ENCODE measurements around the gene FOXD3.

DNA sequence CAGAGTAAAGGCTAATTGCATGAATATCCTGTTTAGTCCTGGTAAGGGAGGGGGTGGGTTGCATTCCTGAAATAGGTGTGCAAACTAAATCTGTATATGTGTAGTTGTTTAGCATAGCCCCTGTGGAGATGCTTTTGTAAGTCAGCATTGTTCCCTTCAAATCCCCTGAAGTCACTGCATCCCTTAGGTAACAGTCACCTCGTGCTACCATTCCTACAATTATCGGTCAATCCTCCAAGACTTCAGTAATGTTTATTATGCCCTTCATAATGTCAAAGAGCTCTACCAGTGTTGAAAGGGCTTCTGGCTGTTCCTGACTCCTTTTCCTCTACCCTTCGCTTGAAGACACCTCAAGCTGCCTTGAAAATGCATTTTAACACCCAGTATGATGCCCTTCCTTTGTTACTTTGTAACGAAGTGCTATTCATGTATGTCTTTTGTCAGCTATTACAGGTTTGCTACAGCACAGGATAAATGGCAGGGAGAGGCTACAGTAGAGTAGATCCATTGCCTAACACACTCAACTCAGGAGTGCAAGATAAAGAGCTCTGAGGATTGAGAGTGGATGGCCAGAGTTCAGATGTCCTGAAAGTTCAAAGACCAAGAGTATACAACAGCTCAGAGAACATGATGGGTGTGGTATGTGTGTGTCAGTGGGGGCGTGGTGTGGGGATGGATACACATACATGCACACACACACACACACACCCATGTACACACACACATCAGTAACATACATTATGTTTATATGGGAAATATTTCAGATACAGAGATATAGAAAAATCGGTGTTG lies 27.4 kb upstream of the FOXD3 start:
- TF ChIP-seq, protein P1, sequence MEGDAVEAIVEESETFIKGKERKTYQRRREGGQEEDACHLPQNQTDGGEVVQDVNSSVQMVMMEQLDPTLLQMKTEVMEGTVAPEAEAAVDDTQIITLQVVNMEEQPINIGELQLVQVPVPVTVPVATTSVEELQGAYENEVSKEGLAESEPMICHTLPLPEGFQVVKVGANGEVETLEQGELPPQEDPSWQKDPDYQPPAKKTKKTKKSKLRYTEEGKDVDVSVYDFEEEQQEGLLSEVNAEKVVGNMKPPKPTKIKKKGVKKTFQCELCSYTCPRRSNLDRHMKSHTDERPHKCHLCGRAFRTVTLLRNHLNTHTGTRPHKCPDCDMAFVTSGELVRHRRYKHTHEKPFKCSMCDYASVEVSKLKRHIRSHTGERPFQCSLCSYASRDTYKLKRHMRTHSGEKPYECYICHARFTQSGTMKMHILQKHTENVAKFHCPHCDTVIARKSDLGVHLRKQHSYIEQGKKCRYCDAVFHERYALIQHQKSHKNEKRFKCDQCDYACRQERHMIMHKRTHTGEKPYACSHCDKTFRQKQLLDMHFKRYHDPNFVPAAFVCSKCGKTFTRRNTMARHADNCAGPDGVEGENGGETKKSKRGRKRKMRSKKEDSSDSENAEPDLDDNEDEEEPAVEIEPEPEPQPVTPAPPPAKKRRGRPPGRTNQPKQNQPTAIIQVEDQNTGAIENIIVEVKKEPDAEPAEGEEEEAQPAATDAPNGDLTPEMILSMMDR (IDR thresholded peaks at IDR 0.05), result no peak
- no peak for TF ChIP-seq EP300 (IDR thresholded peaks at IDR 0.05)
- TF ChIP-seq POLR2A (IDR thresholded peaks at IDR 0.05), result no peak
